GM18508 (cell line): ENCODE results near the gene TLL1.

Experiments
- ATAC-seq: cut with Tn5 transposase; IDR thresholded peaks from one replicate; pipeline ENCODE4 v1.9.1; 2021; ENCODE audit warnings: moderate number of reproducible peaks; ENCODE audit not compliant: insufficient read depth, unreplicated experiment

Gene TLL1

GRCh38 chr4:165872461-165873297 lies at the start of gene TLL1:
TSS of gene TLL1 (plus strand) at chr4:165873237. CDS start at chr4:165873905, 668 bp downstream.
- no peak for ATAC-seq

- no peak for ATAC-seq
Observed at GRCh38 chr4:165826166-165826565, 46.9 kb upstream of the TLL1 start.

- no peak for ATAC-seq
Observed at GRCh38 chr4:165827018-165827417, 46.0 kb upstream of the TLL1 start.

GRCh38 chr4:165828928-165829327 lies 44.1 kb upstream of the TLL1 start:
- no peak for ATAC-seq

GRCh38 chr4:165834116-165834515 lies 38.9 kb upstream of the TLL1 start:
- no peak for ATAC-seq

GRCh38 chr4:165838575-165838974 lies 34.5 kb upstream of the TLL1 start:
- no peak for ATAC-seq

- no peak for ATAC-seq
Observed at GRCh38 chr4:165839615-165840333, 33.3 kb upstream of the TLL1 start.

- ATAC-seq = no peak
Observed at GRCh38 chr4:165842684-165843083, 30.4 kb upstream of the TLL1 start.

GRCh38 chr4:165844161-165844560 lies 28.9 kb upstream of the TLL1 start:
- ATAC-seq = no peak

- ATAC-seq = no peak
Observed at GRCh38 chr4:165851256-165851655, 21.8 kb upstream of the TLL1 start.

- ATAC-seq = no peak
Observed at GRCh38 chr4:165855191-165855590, 17.8 kb upstream of the TLL1 start.

GRCh38 chr4:165861363-165861762 lies 11.7 kb upstream of the TLL1 start:
- ATAC-seq = no peak

GRCh38 chr4:165864271-165864670 lies 8.8 kb upstream of the TLL1 start:
- no peak for ATAC-seq

- ATAC-seq = no peak
Observed at GRCh38 chr4:165866019-165866650, 6.9 kb upstream of the TLL1 start.

GRCh38 chr4:165867961-165868360 lies 5.1 kb upstream of the TLL1 start:
- no peak for ATAC-seq

GRCh38 chr4:165873298-165874071 lies 448 bp downstream of the TLL1 start:
- ATAC-seq = no peak

- ATAC-seq = no peak
Observed at GRCh38 chr4:165874072-165874790, 1.2 kb downstream of the TLL1 start.

- no peak for ATAC-seq
Observed at GRCh38 chr4:165874791-165875371, 1.8 kb downstream of the TLL1 start.

- no peak for ATAC-seq
Observed at GRCh38 chr4:165875446-165875845, 2.4 kb downstream of the TLL1 start.
